NB4 (cell line): ENCODE data around the gene HEMK1.

Experiments
- POLR2A ChIP-seq: IDR thresholded peaks from 2 replicates; pipeline ENCODE4 v1.6.1; 2011; ENCODE audit warnings: mild to moderate bottlenecking; ENCODE audit not compliant: insufficient read length; ENCODE audit errors: extremely low read depth
- TF ChIP-seq, protein P1 (sequence below): IDR thresholded peaks from one replicate; pipeline ENCODE4 v1.5.1; 2012; ENCODE audit warnings: low read depth, low read length

DNA sequence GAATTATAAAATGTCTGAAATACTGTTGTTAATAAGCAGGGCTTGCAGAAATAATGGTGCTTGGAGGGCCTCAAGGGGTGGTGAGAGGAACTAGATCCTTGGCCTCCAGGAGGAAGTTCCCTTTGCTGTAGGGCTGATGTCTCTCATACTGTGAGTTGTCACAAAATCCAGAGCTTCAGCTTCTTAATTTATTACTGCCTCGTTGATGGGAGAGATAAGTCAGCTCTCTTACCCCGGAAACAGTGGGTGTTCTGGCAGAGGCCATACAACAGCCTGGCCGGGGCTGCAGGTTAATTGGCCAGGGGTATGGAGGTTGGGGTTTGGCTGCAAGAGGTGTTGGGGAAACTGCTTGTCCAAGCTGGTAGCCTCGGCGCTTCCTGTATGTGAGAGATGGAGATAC lies 63.1 kb downstream of the HEMK1 start:
- TF ChIP-seq POLR2A = no peak
- TF ChIP-seq, protein P1, sequence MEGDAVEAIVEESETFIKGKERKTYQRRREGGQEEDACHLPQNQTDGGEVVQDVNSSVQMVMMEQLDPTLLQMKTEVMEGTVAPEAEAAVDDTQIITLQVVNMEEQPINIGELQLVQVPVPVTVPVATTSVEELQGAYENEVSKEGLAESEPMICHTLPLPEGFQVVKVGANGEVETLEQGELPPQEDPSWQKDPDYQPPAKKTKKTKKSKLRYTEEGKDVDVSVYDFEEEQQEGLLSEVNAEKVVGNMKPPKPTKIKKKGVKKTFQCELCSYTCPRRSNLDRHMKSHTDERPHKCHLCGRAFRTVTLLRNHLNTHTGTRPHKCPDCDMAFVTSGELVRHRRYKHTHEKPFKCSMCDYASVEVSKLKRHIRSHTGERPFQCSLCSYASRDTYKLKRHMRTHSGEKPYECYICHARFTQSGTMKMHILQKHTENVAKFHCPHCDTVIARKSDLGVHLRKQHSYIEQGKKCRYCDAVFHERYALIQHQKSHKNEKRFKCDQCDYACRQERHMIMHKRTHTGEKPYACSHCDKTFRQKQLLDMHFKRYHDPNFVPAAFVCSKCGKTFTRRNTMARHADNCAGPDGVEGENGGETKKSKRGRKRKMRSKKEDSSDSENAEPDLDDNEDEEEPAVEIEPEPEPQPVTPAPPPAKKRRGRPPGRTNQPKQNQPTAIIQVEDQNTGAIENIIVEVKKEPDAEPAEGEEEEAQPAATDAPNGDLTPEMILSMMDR = peak; percentile 4
